Activated CD8-positive, alpha-beta memory T cell treated with anti-CD3 and anti-CD28 coated beads, Interleukin-2, amount 10 ng/mL, durations not matched to agents 7 days and 5 days (primary cell): ENCODE measurements around the gene SCN4B. TPM values are rescaled to one million over a fixed set of nuclear protein-coding genes. Genes with fewer than 3 reads are reported as not detected.

Experiments
- ATAC-seq: fragments of 150-1000 bp; cut with Tn5 transposase; one replicate; pipeline ENCODE4 v1.10.0; 2021; ENCODE audit warnings: moderate library complexity
- CTCF ChIA-PET: fragments of 350-600 bp; sonication (Branson Sonifier 250); formaldehyde crosslinking; loops from one replicate; lab custom pipeline; 2021; ENCODE audit warnings: antibody characterized with exemption; lab: Charles Lee
- DNase-seq: peaks from one replicate; pipeline ENCODE4 v3.0.0-alpha.2; 2020
- H3K27ac Mint-ChIP-seq: one replicate; pipeline ENCODE4 v1.8.0; 2021; ENCODE audit warnings: mild to moderate bottlenecking, mixed read lengths
- H3K27me3 Mint-ChIP-seq: one replicate; pipeline ENCODE4 v1.8.0; 2021; ENCODE audit warnings: mixed read lengths
- H3K36me3 Mint-ChIP-seq: one replicate; pipeline ENCODE4 v1.8.0; 2021; ENCODE audit warnings: mild to moderate bottlenecking, mixed read lengths
- H3K4me1 Mint-ChIP-seq: one replicate; pipeline ENCODE4 v1.8.0; 2021; ENCODE audit warnings: mixed read lengths
- H3K4me3 Mint-ChIP-seq: one replicate; pipeline ENCODE4 v1.8.0; 2021; ENCODE audit warnings: mild to moderate bottlenecking, moderate library complexity, mixed read lengths
- H3K9me3 Mint-ChIP-seq: one replicate; pipeline ENCODE4 v1.8.0; 2022; ENCODE audit warnings: low read depth, mixed read lengths
- total RNA-seq, 2 experiments: library from RNA; stranded (reverse); gene quantifications; one replicate each; pipeline ENCODE4 v1.2.3, GENCODE V29; 2021

Gene SCN4B
- total RNA-seq, 2 experiments from 2014 or later = 0.54 TPM; not detected in 1

DNA sequence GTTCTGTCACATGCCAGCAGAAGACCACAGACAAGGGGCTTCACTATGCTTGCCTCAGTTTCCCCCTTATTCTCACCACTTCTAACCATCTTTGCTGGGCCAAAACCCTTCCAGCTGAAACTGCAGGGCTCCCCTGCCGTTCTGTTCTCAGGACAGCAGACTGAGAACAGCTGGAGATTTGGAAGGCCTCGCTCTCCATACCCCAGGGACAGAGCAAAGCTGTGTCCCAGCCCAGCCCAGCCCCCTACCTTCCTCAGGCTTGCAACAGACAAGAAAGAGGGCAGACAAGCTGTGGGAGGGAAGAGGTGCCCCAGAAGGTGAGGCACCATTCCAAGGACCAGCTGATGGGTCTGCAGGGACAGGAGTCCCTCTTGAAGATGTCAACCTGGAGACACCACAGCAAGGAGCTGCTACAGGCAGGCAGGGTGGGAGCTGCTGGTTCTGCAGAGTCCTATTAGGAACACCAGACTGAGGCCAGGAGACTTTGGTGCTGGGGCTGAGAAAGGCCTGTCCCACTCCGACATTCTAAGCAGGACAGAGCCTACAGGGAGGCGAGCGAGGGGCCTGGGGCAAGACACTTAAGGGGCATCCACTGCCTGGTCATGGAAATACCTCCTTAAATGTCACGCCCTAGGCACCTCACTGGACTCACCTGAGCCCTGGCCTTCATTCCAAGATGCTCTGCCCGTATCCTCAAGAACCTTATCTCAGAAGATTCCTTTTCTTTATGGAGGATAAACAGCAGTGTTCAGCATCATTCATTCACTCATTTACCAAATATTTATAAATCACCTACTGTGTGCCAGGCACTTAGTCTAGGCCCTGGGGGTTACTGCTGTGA, 16.9 kb upstream of the SCN4B start:
- no peak overlapping the region for H3K4me3 Mint-ChIP-seq
- H3K27ac Mint-ChIP-seq = no peak overlapping the region
- H3K27me3 Mint-ChIP-seq = peaks cover 28% of the 10 kb centered on the region
- CTCF ChIA-PET = interaction anchor here (0.8 to 6.3 kb wide), 8 partner anchors 8 to 362 kb away, joined by 3 to 88 read pairs (median 4); no protein-coding TSS in a partner anchor
- DNase-seq (no peak), ATAC-seq (no peak)
- no peaks in the 10 kb centered on the region for H3K9me3 Mint-ChIP-seq
- H3K36me3 Mint-ChIP-seq = no peaks in the 10 kb centered on the region
- peaks cover 2% of the 10 kb centered on the region for H3K4me1 Mint-ChIP-seq

DNA sequence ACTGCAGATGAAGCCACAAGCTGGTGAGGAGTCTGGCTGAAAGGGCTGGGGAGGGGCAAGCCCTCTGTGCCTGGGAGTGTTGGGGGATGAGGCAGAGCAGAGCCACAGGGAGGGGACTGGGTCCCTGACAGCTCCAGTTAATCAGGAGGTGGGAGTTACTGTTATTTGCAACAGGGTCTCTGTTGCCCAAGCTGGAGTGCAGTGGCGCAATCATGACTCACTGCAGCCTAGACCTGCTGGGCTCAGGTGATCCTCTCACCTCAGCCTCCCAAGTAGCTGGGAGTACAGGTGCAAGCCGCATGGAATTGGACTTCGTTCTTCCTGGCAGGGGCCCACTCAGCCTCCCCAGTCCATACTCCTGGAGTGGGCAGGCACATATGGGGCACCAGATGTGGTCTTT, 16.1 kb upstream of the SCN4B start:
- Mint-ChIP-seq H3K27me3 (peaks cover 31% of the 10 kb centered on the region), H3K36me3 (no peaks in the 10 kb centered on the region), H3K4me1 (peaks cover 2% of the 10 kb centered on the region), H3K4me3 (no peak overlapping the region), H3K27ac (no peak overlapping the region), H3K9me3 (no peaks in the 10 kb centered on the region)
- DNase-seq (no peak), ATAC-seq (no peak)
- CTCF ChIA-PET = interaction anchor here (0.8 to 6.3 kb wide), 5 partner anchors 9 to 361 kb away, joined by 3 to 88 read pairs (median 4); no protein-coding TSS in a partner anchor

GRCh38 chr11:118168316-118168715, 15.7 kb upstream of the SCN4B start:
- Mint-ChIP-seq H3K27ac (no peak overlapping the region), H3K4me3 (no peak overlapping the region), H3K36me3 (no peaks in the 10 kb centered on the region), H3K9me3 (no peaks in the 10 kb centered on the region), H3K27me3 (peaks cover 35% of the 10 kb centered on the region), H3K4me1 (peaks cover 2% of the 10 kb centered on the region)
- CTCF ChIA-PET = interaction anchor here (1.0 to 6.3 kb wide), 3 partner anchors 10 to 24 kb away, joined by 4 to 88 read pairs (median 6); no protein-coding TSS in a partner anchor
- ATAC-seq = no peak
- no peak for DNase-seq

GRCh38 chr11:118167906-118168305, 15.3 kb upstream of the SCN4B start:
- Mint-ChIP-seq H3K4me1 (peaks cover 2% of the 10 kb centered on the region), H3K4me3 (no peak overlapping the region), H3K27me3 (peaks cover 39% of the 10 kb centered on the region), H3K9me3 (no peaks in the 10 kb centered on the region), H3K36me3 (no peaks in the 10 kb centered on the region), H3K27ac (no peak overlapping the region)
- DNase-seq (no peak), ATAC-seq (no peak)
- CTCF ChIA-PET = interaction anchor here (1.1 to 2.0 kb wide), 2 partner anchors 12 to 23 kb away, joined by 4 to 6 read pairs; no protein-coding TSS in a partner anchor

DNA sequence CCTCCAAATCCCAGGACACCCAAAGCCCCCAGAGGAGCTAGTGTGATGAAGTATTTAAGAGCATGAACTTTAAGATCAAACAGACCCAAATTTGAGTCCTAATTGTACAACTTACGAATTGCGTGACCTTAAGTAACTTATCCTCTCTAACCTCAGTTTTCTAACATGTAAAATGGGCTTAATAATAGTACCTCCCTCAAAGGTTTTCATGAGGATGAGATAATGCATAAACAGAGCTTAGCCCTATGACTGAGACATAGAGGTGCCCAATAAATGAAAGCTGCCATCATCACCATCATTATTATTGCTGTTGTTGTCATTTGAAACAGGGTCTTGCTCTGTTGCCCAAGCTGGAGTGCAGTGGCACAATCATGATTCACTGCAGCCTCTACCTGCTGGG, 14.6 kb upstream of the SCN4B start:
- H3K4me3 Mint-ChIP-seq = no peak overlapping the region
- H3K4me1 Mint-ChIP-seq = peaks cover 2% of the 10 kb centered on the region

DNA sequence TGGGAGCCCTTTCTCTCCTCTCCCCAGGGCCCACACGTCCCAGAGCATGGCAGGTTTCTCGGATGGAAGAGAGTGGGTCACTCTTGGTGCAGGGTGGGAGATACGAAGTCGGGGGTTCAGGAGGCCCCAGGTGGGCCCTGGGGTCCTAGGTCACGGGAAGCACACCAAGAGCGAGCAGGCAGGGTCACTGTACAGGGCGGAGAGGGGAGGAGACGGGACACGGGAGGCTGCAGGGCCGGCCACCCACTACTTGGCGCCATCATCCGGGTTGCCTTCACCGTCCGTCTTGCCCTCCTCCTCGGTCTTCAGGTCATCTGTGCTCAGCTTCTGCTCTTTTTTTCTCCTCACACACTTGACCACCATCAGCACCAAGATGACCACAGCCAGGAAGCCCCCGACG, 14.0 kb upstream of the SCN4B start:
- no peak for ATAC-seq
- peaks cover 47% of the 10 kb centered on the region for H3K27me3 Mint-ChIP-seq
- H3K27ac Mint-ChIP-seq = no peak overlapping the region
- no peak for DNase-seq
- H3K9me3 Mint-ChIP-seq = no peaks in the 10 kb centered on the region
- no peaks in the 10 kb centered on the region for H3K36me3 Mint-ChIP-seq
- H3K4me3 Mint-ChIP-seq = no peak overlapping the region
- CTCF ChIA-PET = interaction anchor here (2.0 kb wide), 1 partner anchor 22 kb away, joined by 6 read pairs; no protein-coding TSS in a partner anchor
- H3K4me1 Mint-ChIP-seq = peaks cover under 1% of the 10 kb centered on the region

More for the DNA sequence above, 14.6 kb upstream of the SCN4B start:
- Mint-ChIP-seq H3K36me3 (no peaks in the 10 kb centered on the region), H3K9me3 (no peaks in the 10 kb centered on the region), H3K27ac (no peak overlapping the region), H3K27me3 (peaks cover 44% of the 10 kb centered on the region)
- CTCF ChIA-PET = interaction anchor here (1.1 to 2.0 kb wide), 2 partner anchors 11 to 23 kb away, joined by 4 to 6 read pairs; no protein-coding TSS in a partner anchor
- ATAC-seq (no peak), DNase-seq (no peak)

DNA sequence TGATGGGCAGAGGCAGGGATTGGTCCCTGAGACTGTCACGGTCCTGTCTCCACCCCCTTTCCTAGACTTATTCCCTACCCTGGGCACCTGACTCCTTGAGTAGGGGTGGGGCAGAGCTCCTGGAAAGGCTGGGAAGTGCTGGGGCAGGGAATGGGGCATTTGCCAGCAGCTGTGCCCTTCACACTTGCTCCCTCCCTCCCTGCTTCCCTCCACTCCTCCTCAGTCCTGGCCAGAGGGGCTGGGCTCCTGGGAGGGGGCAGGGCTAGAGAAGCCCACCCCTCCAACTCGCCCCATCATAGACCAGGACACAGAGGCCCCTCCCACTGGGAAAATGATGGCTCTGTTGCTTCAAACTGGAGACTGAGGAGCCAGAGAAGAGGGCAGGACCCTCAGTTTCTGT, 12.3 kb upstream of the SCN4B start:
- CTCF ChIA-PET = interaction anchor here (0.9 to 2.3 kb wide), 2 partner anchors 8 to 21 kb away, joined by 4 to 7 read pairs; no protein-coding TSS in a partner anchor
- Mint-ChIP-seq H3K27ac (no peak overlapping the region), H3K36me3 (no peaks in the 10 kb centered on the region), H3K9me3 (no peaks in the 10 kb centered on the region), H3K27me3 (peaks cover 50% of the 10 kb centered on the region), H3K4me1 (no peaks in the 10 kb centered on the region), H3K4me3 (no peak overlapping the region)
- DNase-seq (no peak), ATAC-seq (no peak)

DNA sequence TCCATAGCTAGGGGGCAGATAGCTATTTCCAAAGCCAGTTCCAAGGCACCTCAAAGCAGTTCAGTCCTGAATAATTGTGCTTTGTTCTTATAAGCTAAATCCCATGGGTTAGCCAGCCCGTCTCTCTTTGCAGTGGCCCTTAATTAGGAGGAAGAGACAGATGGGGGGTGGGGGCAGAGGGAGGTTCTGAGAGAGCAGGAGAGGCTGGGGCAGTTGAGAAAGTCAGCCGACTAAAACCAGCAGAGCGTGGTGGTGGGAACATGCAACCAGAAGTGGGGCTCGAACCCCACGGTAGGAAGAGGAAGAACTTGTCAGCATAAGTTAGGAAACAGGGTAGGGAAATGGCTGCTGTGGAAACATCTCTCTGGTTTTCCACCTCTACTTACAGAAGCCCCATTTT, 10.9 kb upstream of the SCN4B start:
- ATAC-seq (no peak), DNase-seq (no peak)
- Mint-ChIP-seq H3K36me3 (no peaks in the 10 kb centered on the region), H3K4me1 (no peaks in the 10 kb centered on the region), H3K27ac (no peak overlapping the region), H3K9me3 (no peaks in the 10 kb centered on the region), H3K4me3 (no peak overlapping the region), H3K27me3 (peaks cover 48% of the 10 kb centered on the region)
- CTCF ChIA-PET = interaction anchor here (2.3 kb wide), 1 partner anchor 19 kb away, joined by 7 read pairs; no protein-coding TSS in a partner anchor

GRCh38 chr11:118162846-118163245, 10.2 kb upstream of the SCN4B start:
- no peaks in the 10 kb centered on the region for H3K9me3 Mint-ChIP-seq
- CTCF ChIA-PET = interaction anchor here (2.3 to 8.9 kb wide), 2 partner anchors 9 to 19 kb away, joined by 7 to 88 read pairs; no protein-coding TSS in a partner anchor
- no peak overlapping the region for H3K4me3 Mint-ChIP-seq
- no peak overlapping the region for H3K27ac Mint-ChIP-seq
- ATAC-seq (no peak), DNase-seq (no peak)
- H3K4me1 Mint-ChIP-seq = no peaks in the 10 kb centered on the region
- no peaks in the 10 kb centered on the region for H3K36me3 Mint-ChIP-seq
- peaks cover 52% of the 10 kb centered on the region for H3K27me3 Mint-ChIP-seq

- Mint-ChIP-seq H3K36me3 (no peaks in the 10 kb centered on the region), H3K27ac (no peak overlapping the region), H3K4me1 (peaks cover 3% of the 10 kb centered on the region), H3K4me3 (no peak overlapping the region), H3K9me3 (no peaks in the 10 kb centered on the region), H3K27me3 (peaks cover 52% of the 10 kb centered on the region)
- no peak for ATAC-seq
- CTCF ChIA-PET = interaction anchor here (8.9 kb wide), 1 partner anchor 10 kb away, joined by 88 read pairs; no protein-coding TSS in a partner anchor
- no peak for DNase-seq
Observed at GRCh38 chr11:118161786-118162185, 9.2 kb upstream of the SCN4B start.

GRCh38 chr11:118157186-118157895, 4.7 kb upstream of the SCN4B start:
- peaks cover 17% of the 10 kb centered on the region for H3K4me1 Mint-ChIP-seq
- no peaks in the 10 kb centered on the region for H3K36me3 Mint-ChIP-seq
- H3K9me3 Mint-ChIP-seq = no peaks in the 10 kb centered on the region
- no peak for ATAC-seq
- no peak overlapping the region for H3K4me3 Mint-ChIP-seq
- no peak overlapping the region for H3K27ac Mint-ChIP-seq
- no peak for DNase-seq
- peaks cover 77% of the 10 kb centered on the region for H3K27me3 Mint-ChIP-seq
- CTCF ChIA-PET = interaction anchor here (0.7 to 8.9 kb wide), 7 partner anchors 8 to 350 kb away, joined by 3 to 88 read pairs (median 5); no protein-coding TSS in a partner anchor

- Mint-ChIP-seq H3K36me3 (no peaks in the 10 kb centered on the region), H3K9me3 (no peaks in the 10 kb centered on the region), H3K4me1 (peaks cover 18% of the 10 kb centered on the region), H3K27ac (no peak overlapping the region), H3K27me3 (peaks cover 81% of the 10 kb centered on the region), H3K4me3 (no peak overlapping the region)
- DNase-seq (peak; percentile 62), ATAC-seq (peak; percentile 66)
- CTCF ChIA-PET = interaction anchor here (0.7 to 8.9 kb wide), 8 partner anchors 9 to 349 kb away, joined by 3 to 88 read pairs (median 4); no protein-coding TSS in a partner anchor
Observed at GRCh38 chr11:118156531-118157185, 4.0 kb upstream of the SCN4B start.
